Gastrocnemius medialis (tissue), 4 donors: ENCODE results near the gene TFDP1. TPM values are rescaled to one million over a fixed set of nuclear protein-coding genes. Genes with fewer than 3 reads are reported as not detected.

Experiments
- ATAC-seq, 2 donors: fragments of 150-250 bp; one replicate each; pipeline ENCODE4 v1.9.1; 2016
- DNase-seq, 2 donors: peaks; one replicate each; pipeline ENCODE4 v3.0.0-alpha.2; 2019
- H3K27ac ChIP-seq, 4 donors: fragments of 200-600 bp; sonication (generic); 1 replicate in 1 of 4; 2 replicates in 3 of 4; pipeline ENCODE4 v1.5.1; 2016 to 2018; ENCODE audit warnings: mild to moderate bottlenecking in 2 of 4, moderate library complexity in 1 of 4
- H3K27me3 ChIP-seq, 3 donors: fragments of 200-600 bp; sonication (generic) in 2 of 3; 1 replicate in 1 of 3; 2 replicates in 2 of 3; pipeline versions ENCODE4 v1.5.1 to v1.6.0; 2016 to 2019; ENCODE audit warnings: mild to moderate bottlenecking in 1 of 3, moderate library complexity in 1 of 3
- H3K36me3 ChIP-seq, 2 donors: fragments of 200-600 bp; sonication (generic) in 1 of 2; one replicate each; pipeline ENCODE4 v1.5.1; 2017 to 2018
- H3K4me1 ChIP-seq, 2 donors: fragments of 200-600 bp; sonication (generic) in 1 of 2; one replicate each; pipeline ENCODE4 v1.5.1; 2016 to 2017; ENCODE audit warnings: mild to moderate bottlenecking in 2 of 2
- H3K4me3 ChIP-seq, 4 donors: fragments of 200-600 bp; sonication (generic) in 3 of 4; 1 replicate in 1 of 4; 2 replicates in 3 of 4; pipeline ENCODE4 v1.5.1; 2016 to 2019; ENCODE audit warnings: mild to moderate bottlenecking in 2 of 4
- H3K9me3 ChIP-seq, 3 donors: fragments of 200-600 bp; sonication (generic) in 2 of 3; 1 replicate in 1 of 3; 2 replicates in 2 of 3; pipeline ENCODE4 v1.5.1; 2016 to 2019
- POLR2A ChIP-seq, 2 donors: fragments of 450-650 bp; IDR thresholded peaks; one replicate each; pipeline ENCODE4 v1.6.1; 2017; ENCODE audit warnings: antibody characterized with exemption in 2 of 2, mild to moderate bottlenecking in 2 of 2, moderate library complexity in 2 of 2
- in situ Hi-C, 4 donors: fragments of 200-750 bp; cut with MboI; loops; one replicate each; pipeline versions ENCODE4 v1.15.0 to v1.8.0; 2017; ENCODE audit warnings: low sequenced_read_pairs in 4 of 4
- intact Hi-C: fragments of 100-400 bp; cut with DNase I; formaldehyde crosslinking; loops from one replicate; pipeline ENCODE4 v1.15.1; 2023; ENCODE audit warnings: low total_unique reads
- total RNA-seq, 4 donors: library from RNA; depleted of rRNA; stranded (reverse); fragments of >200 nt; gene quantifications; one replicate each; pipeline versions ENCODE4 v1.1.0 to v1.2.3, GENCODE V29; 2016
- TF ChIP-seq, protein P1 (sequence below), 5 experiments: fragments of 450-650 bp in 3 of 5; fragments of 200-600 bp in 2 of 5; sonication (generic) in 2 of 5; IDR thresholded peaks in 4 of 5; conservative IDR thresholded peaks in 1 of 5; 1 replicate in 4 of 5; 2 replicates in 1 of 5; pipeline ENCODE4 v1.5.1; 2016 to 2019; ENCODE audit warnings: antibody characterized with exemption in 5 of 5, mild to moderate bottlenecking in 3 of 5, moderate library complexity in 3 of 5

Gene TFDP1
- total RNA-seq, 4 donors from 2014 or later = 14.9 to 35.4 (median 29.1) TPM

DNA sequence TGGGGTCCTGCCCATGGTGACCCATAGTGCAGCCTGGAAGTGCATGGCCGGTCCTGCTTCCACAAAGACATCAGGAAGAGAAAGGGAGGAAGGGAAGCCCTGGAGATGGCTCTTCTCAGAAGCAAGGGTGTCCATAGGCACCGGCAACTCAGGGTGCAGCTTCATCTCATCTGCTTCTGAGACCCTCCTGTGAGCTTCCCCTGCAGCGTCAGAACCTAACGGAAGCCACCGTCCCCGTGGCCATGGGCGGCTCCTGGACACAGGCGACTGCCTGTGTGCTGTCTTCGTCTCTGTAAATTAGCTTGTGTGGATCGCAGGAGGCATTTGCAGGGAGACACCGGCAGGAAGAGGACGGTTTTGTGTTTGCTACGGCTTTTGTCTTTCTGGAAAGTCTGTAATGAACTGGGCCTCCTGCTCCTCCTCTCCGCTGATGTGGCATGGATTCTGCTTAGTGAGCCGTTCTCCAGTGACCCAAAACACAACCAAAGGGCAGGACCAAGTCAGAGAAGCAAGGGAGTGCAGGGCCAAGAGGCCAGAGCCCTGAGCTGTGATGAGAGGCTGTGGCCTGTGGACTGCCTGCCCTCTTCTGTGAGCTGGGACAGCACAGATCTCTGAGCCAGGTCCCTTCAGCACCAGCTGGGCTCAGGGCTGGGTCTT is 70.9 kb downstream of the TFDP1 start:
- no peak for ATAC-seq
- Histone ChIP-seq H3K9me3 (no peaks in the 10 kb centered on the region), H3K36me3 (no peaks in the 10 kb centered on the region), H3K4me3 (no peak overlapping the region), H3K4me1 (no peaks in the 10 kb centered on the region), H3K27ac (no peak overlapping the region), H3K27me3 (no peaks in the 10 kb centered on the region)
- no peak for TF ChIP-seq POLR2A (IDR thresholded peaks at IDR 0.05)
- TF ChIP-seq, protein P1, sequence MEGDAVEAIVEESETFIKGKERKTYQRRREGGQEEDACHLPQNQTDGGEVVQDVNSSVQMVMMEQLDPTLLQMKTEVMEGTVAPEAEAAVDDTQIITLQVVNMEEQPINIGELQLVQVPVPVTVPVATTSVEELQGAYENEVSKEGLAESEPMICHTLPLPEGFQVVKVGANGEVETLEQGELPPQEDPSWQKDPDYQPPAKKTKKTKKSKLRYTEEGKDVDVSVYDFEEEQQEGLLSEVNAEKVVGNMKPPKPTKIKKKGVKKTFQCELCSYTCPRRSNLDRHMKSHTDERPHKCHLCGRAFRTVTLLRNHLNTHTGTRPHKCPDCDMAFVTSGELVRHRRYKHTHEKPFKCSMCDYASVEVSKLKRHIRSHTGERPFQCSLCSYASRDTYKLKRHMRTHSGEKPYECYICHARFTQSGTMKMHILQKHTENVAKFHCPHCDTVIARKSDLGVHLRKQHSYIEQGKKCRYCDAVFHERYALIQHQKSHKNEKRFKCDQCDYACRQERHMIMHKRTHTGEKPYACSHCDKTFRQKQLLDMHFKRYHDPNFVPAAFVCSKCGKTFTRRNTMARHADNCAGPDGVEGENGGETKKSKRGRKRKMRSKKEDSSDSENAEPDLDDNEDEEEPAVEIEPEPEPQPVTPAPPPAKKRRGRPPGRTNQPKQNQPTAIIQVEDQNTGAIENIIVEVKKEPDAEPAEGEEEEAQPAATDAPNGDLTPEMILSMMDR (IDR thresholded peaks at IDR 0.05 in 4 of 5, conservative IDR thresholded peaks at IDR 0.05 in 1 of 5) = no peak
- no peak for DNase-seq
- intact Hi-C loops = no loop called here
- in situ Hi-C loops = no loop called here

GRCh38 chr13:113656003-113656588 is 71.5 kb downstream of the TFDP1 start:
- peak in 1 of 2 donors; percentile 7 for DNase-seq
- in situ Hi-C loops (no loop called here), intact Hi-C loops (no loop called here)
- TF ChIP-seq, protein P1 (IDR thresholded peaks at IDR 0.05 in 4 of 5, conservative IDR thresholded peaks at IDR 0.05 in 1 of 5) = no peak
- TF ChIP-seq POLR2A (IDR thresholded peaks at IDR 0.05) = no peak
- no peak overlapping the region for H3K27ac ChIP-seq
- H3K4me3 ChIP-seq = no peak overlapping the region
- H3K36me3 ChIP-seq = no peaks in the 10 kb centered on the region
- H3K4me1 ChIP-seq = no peaks in the 10 kb centered on the region
- no peak for ATAC-seq
- no peaks in the 10 kb centered on the region for H3K27me3 ChIP-seq
- H3K9me3 ChIP-seq = peaks cover 0 to 3% (median 0%) of the 10 kb centered on the region in 3 donors

GRCh38 chr13:113656831-113657671 is 72.5 kb downstream of the TFDP1 start:
- H3K9me3 ChIP-seq = peaks cover 0 to 3% (median 0%) of the 10 kb centered on the region in 3 donors
- H3K27me3 ChIP-seq = no peaks in the 10 kb centered on the region
- no peak overlapping the region for H3K4me3 ChIP-seq
- TF ChIP-seq, protein P1 (IDR thresholded peaks at IDR 0.05 in 4 of 5, conservative IDR thresholded peaks at IDR 0.05 in 1 of 5) = no peak
- TF ChIP-seq POLR2A (IDR thresholded peaks at IDR 0.05) = no peak
- DNase-seq (peak in 1 of 2 donors; percentile 8), ATAC-seq (no peak)
- H3K27ac ChIP-seq = no peak overlapping the region
- in situ Hi-C loops = no loop called here
- H3K4me1 ChIP-seq = no peaks in the 10 kb centered on the region
- no peaks in the 10 kb centered on the region for H3K36me3 ChIP-seq
- intact Hi-C loops = no loop called here

DNA sequence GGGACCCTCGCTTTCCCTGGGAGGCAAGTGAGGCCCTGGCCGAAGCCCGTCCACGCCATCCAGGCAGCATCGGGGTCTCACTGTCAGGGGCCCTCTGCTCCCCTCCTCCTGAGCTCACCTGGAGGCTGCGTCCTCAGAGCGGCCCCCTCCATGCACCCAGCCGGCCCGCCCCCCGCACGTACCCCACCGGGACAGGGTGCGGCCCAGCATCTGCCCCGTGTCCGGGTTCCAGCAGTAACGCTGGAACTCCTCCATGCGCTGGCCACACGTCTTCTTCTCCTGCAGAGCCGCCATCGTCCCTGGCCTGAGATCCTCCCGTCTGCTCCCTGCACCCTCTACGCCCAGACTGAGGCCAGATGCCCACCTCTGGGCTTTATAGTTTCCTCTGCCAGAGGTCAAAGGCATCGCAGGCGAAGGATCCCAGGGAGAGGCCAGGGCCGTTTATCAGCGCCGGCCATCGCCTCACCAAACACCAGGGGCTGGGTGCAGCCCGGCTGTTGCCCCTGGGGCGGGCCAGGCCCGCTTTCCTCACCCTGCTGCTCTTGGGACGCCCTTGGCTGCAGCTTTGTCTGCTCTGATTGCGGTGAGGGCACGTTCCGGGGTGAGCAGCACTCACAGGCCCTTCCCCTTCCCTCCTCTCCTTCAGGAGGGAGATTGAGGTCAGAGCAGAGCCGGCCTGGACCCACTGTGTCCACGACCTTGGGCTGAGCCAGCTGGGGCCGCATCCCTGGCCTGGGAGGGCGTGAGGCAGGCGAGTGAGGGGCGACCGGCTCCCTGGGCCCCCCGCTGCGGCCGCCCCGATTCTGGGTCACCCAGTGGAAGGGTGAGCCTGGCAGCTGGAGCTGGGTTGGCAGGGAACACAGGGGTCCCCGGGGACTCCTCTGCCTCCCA is 73.5 kb downstream of the TFDP1 start, which contains the start of gene ATP4B:
Gene ATP4B, minus strand, starts transcription at position 348 of the 891 bp plus-strand sequence. Its CDS starts 54 bp downstream, at position 294.
- no peak within 1 kb of the TSS for H3K4me3 ChIP-seq
- H3K9me3 ChIP-seq = peaks cover 0 to 3% (median 0%) of the 10 kb centered on the region in 3 donors
- peaks cover 0 to 2% (median 0%) of the 10 kb centered on the region in 3 donors for H3K27me3 ChIP-seq
- H3K27ac ChIP-seq = no peak within 1 kb of the TSS
- TF ChIP-seq, protein P1 (IDR thresholded peaks at IDR 0.05 in 4 of 5, conservative IDR thresholded peaks at IDR 0.05 in 1 of 5) = no peak
- TF ChIP-seq POLR2A (IDR thresholded peaks at IDR 0.05) = no peak
- no peaks in the 10 kb centered on the region for H3K36me3 ChIP-seq
- DNase-seq (peak in 1 of 2 donors; percentile 8), ATAC-seq (no peak)
- no peaks in the 10 kb centered on the region for H3K4me1 ChIP-seq
- intact Hi-C loops (no loop called here), in situ Hi-C loops (no loop called here)
